ENCODE measurements around the gene SH2D4B.

GRCh38 chr10:80583685-80584084 is 46.0 kb downstream of the SH2D4B start:
- TF ChIP-seq, protein P1, sequence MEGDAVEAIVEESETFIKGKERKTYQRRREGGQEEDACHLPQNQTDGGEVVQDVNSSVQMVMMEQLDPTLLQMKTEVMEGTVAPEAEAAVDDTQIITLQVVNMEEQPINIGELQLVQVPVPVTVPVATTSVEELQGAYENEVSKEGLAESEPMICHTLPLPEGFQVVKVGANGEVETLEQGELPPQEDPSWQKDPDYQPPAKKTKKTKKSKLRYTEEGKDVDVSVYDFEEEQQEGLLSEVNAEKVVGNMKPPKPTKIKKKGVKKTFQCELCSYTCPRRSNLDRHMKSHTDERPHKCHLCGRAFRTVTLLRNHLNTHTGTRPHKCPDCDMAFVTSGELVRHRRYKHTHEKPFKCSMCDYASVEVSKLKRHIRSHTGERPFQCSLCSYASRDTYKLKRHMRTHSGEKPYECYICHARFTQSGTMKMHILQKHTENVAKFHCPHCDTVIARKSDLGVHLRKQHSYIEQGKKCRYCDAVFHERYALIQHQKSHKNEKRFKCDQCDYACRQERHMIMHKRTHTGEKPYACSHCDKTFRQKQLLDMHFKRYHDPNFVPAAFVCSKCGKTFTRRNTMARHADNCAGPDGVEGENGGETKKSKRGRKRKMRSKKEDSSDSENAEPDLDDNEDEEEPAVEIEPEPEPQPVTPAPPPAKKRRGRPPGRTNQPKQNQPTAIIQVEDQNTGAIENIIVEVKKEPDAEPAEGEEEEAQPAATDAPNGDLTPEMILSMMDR (IDR thresholded peaks at IDR 0.05): no peak
- TF ChIP-seq POLR2AphosphoS5 (IDR thresholded peaks at IDR 0.05): no peak
- no peak for TF ChIP-seq POLR2A (IDR thresholded peaks at IDR 0.05)
